GM12878 (cell line): Measurements from ENCODE around the gene FXN. TPM values are rescaled to one million over a fixed set of nuclear protein-coding genes. Genes with fewer than 3 reads are reported as not detected.

Experiments used
- ATAC-seq: fragments of 200-7000 bp; cut with Tn5 transposase; 3 replicates; pipeline ENCODE4 v1.9.1; 2020; ENCODE audit warnings: mild to moderate bottlenecking, moderate library complexity
- BruUV-seq: library from RNA; stranded (reverse); fragments of 400-500 nt; replicated peaks from 2 replicates; lab custom pipeline; 2021; lab: Mats Ljungman, UMichigan
- CTCF ChIA-PET: fragments of 300-600 bp; sonication (Branson Sonifier 250); formaldehyde crosslinking; extraction: SDS; loops from one replicate; lab custom pipeline; 2021; ENCODE audit warnings: inconsistent platforms; lab: Yijun Ruan, JAX
- POLR2A ChIA-PET: fragments of 350-600 bp; formaldehyde crosslinking; extraction: SDS; loops from one replicate; lab custom pipeline; 2021; ENCODE audit warnings: inconsistent platforms; lab: Charles Lee
- RAD21 ChIA-PET: fragments of 300-600 bp; sonication (Branson Sonifier 250); formaldehyde crosslinking; loops from one replicate; lab custom pipeline; 2023; ENCODE audit warnings: antibody characterized with exemption; ENCODE audit not compliant: unreplicated experiment; lab: Charles Lee
- SMC1A ChIA-PET: fragments of 300-600 bp; sonication (Branson Sonifier 250); formaldehyde crosslinking; loops from one replicate; lab custom pipeline; 2023; ENCODE audit not compliant: unreplicated experiment, uncharacterized antibody; lab: Charles Lee
- DNase-seq: peaks from one replicate; pipeline ENCODE4 v3.0.0-alpha.2; 2011; ENCODE audit warnings: low read depth, low spot score
- FAIRE-seq: peaks from 3 replicates; lab custom pipeline; 2011; peaks lifted over from hg19 to GRCh38; lab: Jason Lieb, UNC
- H2AFZ ChIP-seq: 2 replicates; pipeline ENCODE4 v1.6.0; 2011; ENCODE audit warnings: low read depth, low read length, control low read depth; ENCODE audit not compliant: control insufficient read depth
- H3K27ac ChIP-seq: 2 replicates; pipeline ENCODE4 v1.5.1; 2011; ENCODE audit warnings: control low read depth; ENCODE audit not compliant: control insufficient read depth, insufficient read depth
- H3K27me3 ChIP-seq, 2 experiments: replicated peaks in 1 of 2; 2 replicates each; pipeline versions ENCODE4 v1.6.0 to v1.6.1; 2011; ENCODE audit warnings: low read length in 1 of 2; ENCODE audit not compliant: control insufficient read depth in 2 of 2, insufficient read depth in 2 of 2
- H3K36me3 ChIP-seq, 2 experiments: 2 replicates each; pipeline ENCODE4 v1.5.1; 2011; ENCODE audit warnings: low read length in 1 of 2; ENCODE audit not compliant: control insufficient read depth in 2 of 2, insufficient read depth in 2 of 2
- H3K4me1 ChIP-seq: 2 replicates; pipeline ENCODE4 v1.6.1; 2011; ENCODE audit warnings: mild to moderate bottlenecking, low read length, moderate library complexity, mixed read lengths; ENCODE audit not compliant: control insufficient read depth, insufficient read depth
- H3K4me2 ChIP-seq: 2 replicates; pipeline ENCODE4 v1.6.0; 2011; ENCODE audit warnings: control low read depth; ENCODE audit not compliant: control insufficient read depth, insufficient read depth
- H3K4me3 ChIP-seq: fragments of 200-600 bp; sonication (generic); 2 replicates; pipeline ENCODE4 v1.5.1; 2016
- H3K79me2 ChIP-seq: 2 replicates; pipeline ENCODE4 v1.6.0; 2011; ENCODE audit warnings: low read length; ENCODE audit not compliant: control insufficient read depth, insufficient read depth
- H3K9ac ChIP-seq: 2 replicates; pipeline ENCODE4 v1.8.0; 2011; ENCODE audit warnings: low read length, control low read depth, mixed read lengths; ENCODE audit not compliant: control insufficient read depth, insufficient read depth
- H3K9me3 ChIP-seq: replicated peaks from 3 replicates; pipeline ENCODE4 v1.5.1; 2011; ENCODE audit warnings: mild to moderate bottlenecking, low read length; ENCODE audit not compliant: control insufficient read depth, insufficient read depth
- H4K20me1 ChIP-seq: 2 replicates; pipeline ENCODE4 v1.6.0; 2011; ENCODE audit not compliant: control insufficient read depth, insufficient read depth
- BCL11A ChIP-seq: IDR thresholded peaks from 2 replicates; pipeline ENCODE4 v1.6.1; 2011; ENCODE audit warnings: low read depth, low read length
- BHLHE40 ChIP-seq, 2 experiments: fragments of 450-650 bp in 1 of 2; IDR thresholded peaks; 2 replicates each; pipeline ENCODE4 v1.6.1; 2011 to 2017; ENCODE audit warnings: low read depth in 2 of 2, borderline replicate concordance in 1 of 2, improper control_type of control experiment in 1 of 2, low read length in 1 of 2, mild to moderate bottlenecking in 1 of 2
- GATAD2B ChIP-seq: fragments of 450-650 bp; conservative IDR thresholded peaks from 2 replicates; pipeline ENCODE4 v1.6.1; 2017; ENCODE audit warnings: low read depth, mild to moderate bottlenecking, moderate library complexity
- HDAC2 ChIP-seq: fragments of 200-600 bp; sonication (generic); IDR thresholded peaks from 2 replicates; pipeline ENCODE4 v1.6.1; 2017
- IKZF1 ChIP-seq: fragments of 450-650 bp; conservative IDR thresholded peaks from 2 replicates; pipeline ENCODE4 v1.6.1; 2017; ENCODE audit warnings: antibody characterized with exemption, mild to moderate bottlenecking
- NFXL1 ChIP-seq: fragments of 450-650 bp; IDR thresholded peaks from 2 replicates; pipeline ENCODE4 v1.6.1; 2017; ENCODE audit warnings: antibody characterized with exemption, mild to moderate bottlenecking, borderline replicate concordance
- TARDBP ChIP-seq: IDR thresholded peaks from 2 replicates; pipeline ENCODE4 v1.6.1; 2016; ENCODE audit warnings: borderline replicate concordance
- ZBED1 ChIP-seq: IDR thresholded peaks from 2 replicates; pipeline ENCODE4 v1.6.1; 2016; ENCODE audit warnings: borderline replicate concordance
- WGBS: methylation state at CpG from one replicate; pipeline ENCODE4 v1.1.6; 2016; ENCODE audit warnings: low lambda C conversion rate; ENCODE audit not compliant: insufficient replicate concordance, insufficient coverage; ENCODE audit errors: missing lambda C conversion rate; 5-methylcytosine and 5-hydroxymethylcytosine counted together
- in situ Hi-C: fragments of 300-500 bp; cut with MboI; formaldehyde crosslinking; loops from 9 replicates; pipeline ENCODE4 v1.14.3; 2018; ENCODE audit warnings: mixed read lengths
- intact Hi-C: fragments of 100-400 bp; cut with micrococcal nuclease; formaldehyde crosslinking; loops from one replicate; pipeline ENCODE4 v1.14.2; 2022; ENCODE audit not compliant: unreplicated experiment
- polyA plus RNA-seq, 11 experiments: library from polyadenylated mRNA; depleted of rRNA in 4 of 11; unstranded in 6 of 11; stranded (reverse) in 5 of 11; fragments of >200 nt; fragmentation: Nextera tagmentation in 4 of 11; fragmentation: Illumina TruSeq in 1 of 11; extraction: Ambion mirVana in 4 of 11; extraction: Trizol in 1 of 11; gene quantifications; 1 replicate in 1 of 11; 2 replicates in 10 of 11; pipeline versions ENCODE4 v1.2.1 to v1.2.3, GENCODE V29; 2011 to 2016; ENCODE audit warnings: inconsistent platforms in 2 of 11, missing spikeins in 2 of 11, low read depth in 1 of 11
- total RNA-seq, 4 experiments: library from RNA; depleted of rRNA in 3 of 4; stranded (reverse); fragments of >200 nt in 3 of 4; fragmentation: Illumina TruSeq in 1 of 4; extraction: Trizol in 1 of 4; gene quantifications; 2 replicates each; pipeline versions ENCODE4 v1.2.1 to v1.2.3, GENCODE V29; 2013 to 2021
- TF ChIP-seq, protein P1 (sequence below): fragments of 450-650 bp; IDR thresholded peaks from 2 replicates; pipeline ENCODE4 v1.6.1; 2017; ENCODE audit warnings: low read depth, mild to moderate bottlenecking, moderate library complexity
- TF ChIP-seq, protein P2 (sequence below): IDR thresholded peaks from 2 replicates; pipeline ENCODE4 v1.6.1; 2012; ENCODE audit warnings: mild to moderate bottlenecking, low read depth, low read length
- TF ChIP-seq, protein P3 (sequence below), 3 experiments: IDR thresholded peaks in 2 of 3; conservative IDR thresholded peaks in 1 of 3; 2 replicates each; pipeline ENCODE4 v1.5.1; 2011; ENCODE audit warnings: low read depth in 3 of 3, low read length in 3 of 3, mild to moderate bottlenecking in 3 of 3, control low read depth in 2 of 3, moderate library complexity in 2 of 3, inconsistent platforms in 1 of 3, mixed read lengths in 1 of 3; ENCODE audit not compliant: control insufficient read depth in 2 of 3, insufficient read depth in 1 of 3; ENCODE audit errors: extremely low read depth in 1 of 3

FXN gene
- total and polyA plus RNA-seq, 10 of the 15 experiments (the other 5 are each of a cell fraction or from before 2014, with no cell fraction given): 7.3 to 78.0 (median 23.2) TPM

DNA sequence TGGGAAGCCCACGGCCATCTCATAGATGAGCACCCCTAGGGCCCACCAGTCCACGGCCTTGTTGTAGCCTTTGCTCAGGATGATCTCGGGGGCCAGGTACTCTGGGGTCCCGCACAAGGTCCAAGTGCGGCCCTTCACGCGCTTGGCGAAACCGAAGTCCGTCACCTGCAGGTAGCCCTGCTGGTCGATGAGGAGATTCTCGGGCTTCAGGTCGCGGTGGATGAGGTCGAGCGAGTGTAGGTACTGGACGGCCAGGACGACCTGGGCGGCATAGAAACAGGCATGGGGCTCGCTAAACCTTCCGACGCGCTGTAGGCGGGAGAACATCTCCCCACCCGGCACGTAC, 22.2 kb upstream of the FXN start (continued):
- TF ChIP-seq, protein P1, sequence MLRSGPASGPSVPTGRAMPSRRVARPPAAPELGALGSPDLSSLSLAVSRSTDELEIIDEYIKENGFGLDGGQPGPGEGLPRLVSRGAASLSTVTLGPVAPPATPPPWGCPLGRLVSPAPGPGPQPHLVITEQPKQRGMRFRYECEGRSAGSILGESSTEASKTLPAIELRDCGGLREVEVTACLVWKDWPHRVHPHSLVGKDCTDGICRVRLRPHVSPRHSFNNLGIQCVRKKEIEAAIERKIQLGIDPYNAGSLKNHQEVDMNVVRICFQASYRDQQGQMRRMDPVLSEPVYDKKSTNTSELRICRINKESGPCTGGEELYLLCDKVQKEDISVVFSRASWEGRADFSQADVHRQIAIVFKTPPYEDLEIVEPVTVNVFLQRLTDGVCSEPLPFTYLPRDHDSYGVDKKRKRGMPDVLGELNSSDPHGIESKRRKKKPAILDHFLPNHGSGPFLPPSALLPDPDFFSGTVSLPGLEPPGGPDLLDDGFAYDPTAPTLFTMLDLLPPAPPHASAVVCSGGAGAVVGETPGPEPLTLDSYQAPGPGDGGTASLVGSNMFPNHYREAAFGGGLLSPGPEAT: no peak
- TF ChIP-seq NFXL1 (no peak), IKZF1 (no peak), BCL11A (no peak), TARDBP (no peak), GATAD2B (no peak), BHLHE40 (IDR thresholded peaks at IDR 0.05; ENCODE audit: borderline replicate concordance in 1 of 2, low read depth in 2 of 2, low read length in 1 of 2) (no peak)

DNA sequence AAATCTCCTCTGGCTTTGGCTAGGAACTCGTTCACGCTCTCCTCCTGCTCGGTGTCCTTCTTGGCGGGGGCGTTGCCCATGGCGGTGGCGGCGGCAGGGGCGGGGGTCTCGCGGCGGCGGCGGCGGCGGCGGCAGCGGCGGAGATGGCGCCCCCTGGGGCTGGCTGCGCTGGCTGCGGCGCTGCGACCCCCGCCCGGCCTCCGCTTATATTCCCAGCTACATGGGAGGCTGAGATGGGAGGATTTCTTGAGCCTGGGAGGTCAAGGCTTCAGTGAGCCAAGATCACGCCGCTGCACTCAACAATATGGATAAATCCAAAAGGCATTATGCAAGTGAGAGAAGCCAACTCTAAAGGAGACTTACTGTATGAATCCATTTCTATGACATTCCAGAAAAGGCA, 21.5 kb upstream of the FXN start, which contains the start of gene PRKACG:
Gene PRKACG (minus strand): TSS at position 101 of the 400 bp plus-strand sequence. CDS start 21 bp downstream, at position 80.
- peak within 1 kb of the TSS; percentile 55 for H3K4me2 ChIP-seq
- H3K36me3 ChIP-seq: no peaks in the 10 kb centered on the region; a peak in 1 of 4 replicates
- H3K79me2 ChIP-seq: no peaks in the 10 kb centered on the region
- H3K4me3 ChIP-seq: no peak within 1 kb of the TSS
- SMC1A ChIA-PET: no interaction called here
- H2AFZ ChIP-seq: peak within 1 kb of the TSS; percentile 51; the same call in 1 of the 2 replicates
- BruUV-seq: no TSS peak
- ATAC-seq (no peak), DNase-seq (no peak), FAIRE-seq (no peak)
- whole genome bisulfite sequencing: 89% methylated on average over 25 of the region's 29 CpGs
- RAD21 ChIA-PET: no interaction called here
- TF ChIP-seq, protein P2, sequence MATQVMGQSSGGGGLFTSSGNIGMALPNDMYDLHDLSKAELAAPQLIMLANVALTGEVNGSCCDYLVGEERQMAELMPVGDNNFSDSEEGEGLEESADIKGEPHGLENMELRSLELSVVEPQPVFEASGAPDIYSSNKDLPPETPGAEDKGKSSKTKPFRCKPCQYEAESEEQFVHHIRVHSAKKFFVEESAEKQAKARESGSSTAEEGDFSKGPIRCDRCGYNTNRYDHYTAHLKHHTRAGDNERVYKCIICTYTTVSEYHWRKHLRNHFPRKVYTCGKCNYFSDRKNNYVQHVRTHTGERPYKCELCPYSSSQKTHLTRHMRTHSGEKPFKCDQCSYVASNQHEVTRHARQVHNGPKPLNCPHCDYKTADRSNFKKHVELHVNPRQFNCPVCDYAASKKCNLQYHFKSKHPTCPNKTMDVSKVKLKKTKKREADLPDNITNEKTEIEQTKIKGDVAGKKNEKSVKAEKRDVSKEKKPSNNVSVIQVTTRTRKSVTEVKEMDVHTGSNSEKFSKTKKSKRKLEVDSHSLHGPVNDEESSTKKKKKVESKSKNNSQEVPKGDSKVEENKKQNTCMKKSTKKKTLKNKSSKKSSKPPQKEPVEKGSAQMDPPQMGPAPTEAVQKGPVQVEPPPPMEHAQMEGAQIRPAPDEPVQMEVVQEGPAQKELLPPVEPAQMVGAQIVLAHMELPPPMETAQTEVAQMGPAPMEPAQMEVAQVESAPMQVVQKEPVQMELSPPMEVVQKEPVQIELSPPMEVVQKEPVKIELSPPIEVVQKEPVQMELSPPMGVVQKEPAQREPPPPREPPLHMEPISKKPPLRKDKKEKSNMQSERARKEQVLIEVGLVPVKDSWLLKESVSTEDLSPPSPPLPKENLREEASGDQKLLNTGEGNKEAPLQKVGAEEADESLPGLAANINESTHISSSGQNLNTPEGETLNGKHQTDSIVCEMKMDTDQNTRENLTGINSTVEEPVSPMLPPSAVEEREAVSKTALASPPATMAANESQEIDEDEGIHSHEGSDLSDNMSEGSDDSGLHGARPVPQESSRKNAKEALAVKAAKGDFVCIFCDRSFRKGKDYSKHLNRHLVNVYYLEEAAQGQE: no peak
- TF ChIP-seq HDAC2: no peak
- TF ChIP-seq ZBED1: no peak
- TF ChIP-seq, protein P3, sequence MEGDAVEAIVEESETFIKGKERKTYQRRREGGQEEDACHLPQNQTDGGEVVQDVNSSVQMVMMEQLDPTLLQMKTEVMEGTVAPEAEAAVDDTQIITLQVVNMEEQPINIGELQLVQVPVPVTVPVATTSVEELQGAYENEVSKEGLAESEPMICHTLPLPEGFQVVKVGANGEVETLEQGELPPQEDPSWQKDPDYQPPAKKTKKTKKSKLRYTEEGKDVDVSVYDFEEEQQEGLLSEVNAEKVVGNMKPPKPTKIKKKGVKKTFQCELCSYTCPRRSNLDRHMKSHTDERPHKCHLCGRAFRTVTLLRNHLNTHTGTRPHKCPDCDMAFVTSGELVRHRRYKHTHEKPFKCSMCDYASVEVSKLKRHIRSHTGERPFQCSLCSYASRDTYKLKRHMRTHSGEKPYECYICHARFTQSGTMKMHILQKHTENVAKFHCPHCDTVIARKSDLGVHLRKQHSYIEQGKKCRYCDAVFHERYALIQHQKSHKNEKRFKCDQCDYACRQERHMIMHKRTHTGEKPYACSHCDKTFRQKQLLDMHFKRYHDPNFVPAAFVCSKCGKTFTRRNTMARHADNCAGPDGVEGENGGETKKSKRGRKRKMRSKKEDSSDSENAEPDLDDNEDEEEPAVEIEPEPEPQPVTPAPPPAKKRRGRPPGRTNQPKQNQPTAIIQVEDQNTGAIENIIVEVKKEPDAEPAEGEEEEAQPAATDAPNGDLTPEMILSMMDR (IDR thresholded peaks at IDR 0.05 in 2 of 3, conservative IDR thresholded peaks at IDR 0.05 in 1 of 3; ENCODE audit: control insufficient read depth in 2 of 3, extremely low read depth in 1 of 3, insufficient read depth in 1 of 3, low read depth in 3 of 3, low read length in 3 of 3): no peak
- no peak within 1 kb of the TSS for H3K9ac ChIP-seq
- intact Hi-C loops: no loop called here
- CTCF ChIA-PET: no interaction called here
- POLR2A ChIA-PET: no interaction called here
- peaks cover 10% of the 10 kb centered on the region; the same call in 1 of the 2 replicates for H3K4me1 ChIP-seq
- H3K27ac ChIP-seq: no peak within 1 kb of the TSS
- H3K9me3 ChIP-seq: no peaks in the 10 kb centered on the region
- no peaks in the 10 kb centered on the region for H3K27me3 ChIP-seq
- no peaks in the 10 kb centered on the region for H4K20me1 ChIP-seq
- in situ Hi-C loops: no loop called here
